A673 (cell line): ENCODE data around the gene DNAJC12. TPM values are rescaled to one million over a fixed set of nuclear protein-coding genes. Genes with fewer than 3 reads are reported as not detected.

Source experiments
- BruUV-seq: library from RNA; stranded (reverse); fragments of 400-500 nt; replicated peaks from 2 replicates; lab custom pipeline; 2021; lab: Mats Ljungman, UMichigan
- CTCF ChIA-PET: fragments of 300-600 bp; sonication (Branson Sonifier 250); formaldehyde crosslinking; loops from one replicate; lab custom pipeline; 2022; ENCODE audit warnings: antibody characterized with exemption; lab: Charles Lee
- POLR2A ChIA-PET: fragments of 300-600 bp; sonication (Branson Sonifier 250); formaldehyde crosslinking; loops from one replicate; lab custom pipeline; 2022; ENCODE audit warnings: antibody characterized with exemption; ENCODE audit not compliant: low non-redundant PET; lab: Charles Lee
- DNase-seq: peaks from one replicate; pipeline ENCODE4 v3.0.0-alpha.2; 2015; ENCODE audit warnings: low spot score
- H3K27ac ChIP-seq: fragments of 200-600 bp; sonication (generic); 2 replicates; pipeline ENCODE4 v1.5.1; 2016; ENCODE audit warnings: mixed run types, low read depth, mild to moderate bottlenecking, mixed read lengths, antibody characterized with exemption, low read length; ENCODE audit not compliant: poor library complexity, severe bottlenecking
- H3K27me3 ChIP-seq: fragments of 200-600 bp; sonication (generic); replicated peaks from 2 replicates; pipeline ENCODE4 v1.6.1; 2017; ENCODE audit warnings: mixed run types, low read depth, mild to moderate bottlenecking, mixed read lengths, antibody characterized with exemption, low read length; ENCODE audit not compliant: insufficient read depth, poor library complexity
- H3K36me3 ChIP-seq: fragments of 200-600 bp; sonication (generic); 2 replicates; pipeline ENCODE4 v1.6.1; 2016; ENCODE audit warnings: mixed run types, mild to moderate bottlenecking, mixed read lengths, antibody characterized with exemption, low read length; ENCODE audit not compliant: insufficient read depth, poor library complexity, severe bottlenecking
- H3K4me1 ChIP-seq: fragments of 200-600 bp; sonication (generic); 2 replicates; pipeline ENCODE4 v1.6.1; 2017; ENCODE audit warnings: mixed run types, mild to moderate bottlenecking, mixed read lengths, antibody characterized with exemption, low read length; ENCODE audit not compliant: insufficient read depth, poor library complexity, severe bottlenecking
- H3K4me3 ChIP-seq: fragments of 200-600 bp; sonication (generic); 2 replicates; pipeline ENCODE4 v1.5.1; 2016; ENCODE audit warnings: low read depth, mixed run types, mild to moderate bottlenecking, mixed read lengths, low read length; ENCODE audit not compliant: poor library complexity, severe bottlenecking
- H3K9me3 ChIP-seq: fragments of 200-600 bp; sonication (generic); 2 replicates; pipeline ENCODE4 v1.6.1; 2016; ENCODE audit warnings: mixed run types, low read depth, mild to moderate bottlenecking, mixed read lengths, antibody characterized with exemption, low read length; ENCODE audit not compliant: poor library complexity, severe bottlenecking
- CTCF ChIP-seq: fragments of 300-800, 200-600 bp; sonication (generic); conservative IDR thresholded peaks from 2 replicates; pipeline ENCODE4 v1.5.1; 2017; ENCODE audit warnings: low read depth, mild to moderate bottlenecking, antibody characterized with exemption, low read length, moderate library complexity, mixed read lengths
- EZH2 ChIP-seq: fragments of 200-600 bp; sonication (generic); IDR thresholded peaks from 2 replicates; pipeline ENCODE4 v1.6.1; 2017; ENCODE audit warnings: borderline replicate concordance, low read depth, mild to moderate bottlenecking, mixed read lengths, antibody characterized with exemption, low read length; ENCODE audit not compliant: poor library complexity, severe bottlenecking
- intact Hi-C: fragments of 100-400 bp; cut with micrococcal nuclease; formaldehyde crosslinking; loops from one replicate; pipeline ENCODE4 v1.10.0; 2022; ENCODE audit not compliant: unreplicated experiment
- total RNA-seq: library from RNA; stranded (reverse); gene quantifications from 2 replicates; pipeline ENCODE4 v1.2.3, GENCODE V29; 2021

Gene DNAJC12
- total RNA-seq, 1 experiment from 2014 or later, result 182 TPM

GRCh38 chr10:67804395-67804678, 33.7 kb downstream of the DNAJC12 start:
- ChIA-PET POLR2A (no interaction called here), CTCF (no interaction called here)
- Histone ChIP-seq H3K27ac (no peak overlapping the region), H3K4me1 (peaks cover 27% of the 10 kb centered on the region), H3K9me3 (no peaks in the 10 kb centered on the region), H3K4me3 (no peak overlapping the region), H3K27me3 (no peaks in the 10 kb centered on the region), H3K36me3 (peaks cover 62% of the 10 kb centered on the region)
- no TSS peak for BruUV-seq
- DNase-seq, result no peak
- intact Hi-C loops, result no loop called here
- TF ChIP-seq CTCF (no peak), EZH2 (no peak)

GRCh38 chr10:67803588-67804394, 34.2 kb downstream of the DNAJC12 start:
- Histone ChIP-seq H3K27ac (peak overlapping the region; percentile 63), H3K4me1 (peaks cover 27% of the 10 kb centered on the region), H3K27me3 (no peaks in the 10 kb centered on the region), H3K36me3 (peaks cover 58% of the 10 kb centered on the region), H3K9me3 (no peaks in the 10 kb centered on the region), H3K4me3 (no peak overlapping the region)
- no peak for DNase-seq
- ChIA-PET CTCF (no interaction called here), POLR2A (no interaction called here)
- TF ChIP-seq EZH2 (no peak), CTCF (no peak)
- intact Hi-C loops, result no loop called here
- no TSS peak for BruUV-seq

- H3K27me3 ChIP-seq, result no peaks in the 10 kb centered on the region
- no peaks in the 10 kb centered on the region for H3K9me3 ChIP-seq
- H3K36me3 ChIP-seq, result peaks cover 57% of the 10 kb centered on the region
- peaks cover 30% of the 10 kb centered on the region for H3K4me1 ChIP-seq
- no TSS peak for BruUV-seq
- H3K4me3 ChIP-seq, result no peak overlapping the region
- intact Hi-C loops, result no loop called here
- DNase-seq, result no peak
- no peak for TF ChIP-seq EZH2
- no peak for TF ChIP-seq CTCF
- ChIA-PET POLR2A (no interaction called here), CTCF (no interaction called here)
- peak overlapping the region; percentile 63 for H3K27ac ChIP-seq
Observed at GRCh38 chr10:67802767-67803538, 35.0 kb downstream of the DNAJC12 start.
